Thymus (tissue), 11 donors: ENCODE measurements around the gene KRT16. TPM values are rescaled to one million over a fixed set of nuclear protein-coding genes. Genes with fewer than 3 reads are reported as not detected.

ENCODE experiments used
- DNase-seq, 9 donors: peaks; one replicate each; pipeline ENCODE4 v3.0.0-alpha.2; 2013; ENCODE audit warnings: low spot score in 9 of 9, low read depth in 6 of 9, missing footprints in 1 of 9
- H3K27ac ChIP-seq, 2 donors: one replicate each; pipeline ENCODE4 v1.5.1; 2013; ENCODE audit warnings: control low read depth in 1 of 2, low read depth in 1 of 2, low read length in 1 of 2, mild to moderate bottlenecking in 1 of 2, moderate library complexity in 1 of 2
- H3K27me3 ChIP-seq, 2 donors: one replicate each; pipeline ENCODE4 v1.5.1; 2013; ENCODE audit warnings: low read length in 1 of 2; ENCODE audit not compliant: control insufficient read depth in 2 of 2, insufficient read depth in 1 of 2
- H3K36me3 ChIP-seq, 2 donors: one replicate each; pipeline ENCODE4 v1.5.1; 2013; ENCODE audit warnings: low read length in 1 of 2, mild to moderate bottlenecking in 1 of 2, moderate library complexity in 1 of 2; ENCODE audit not compliant: control insufficient read depth in 2 of 2, insufficient read depth in 2 of 2
- H3K4me1 ChIP-seq, 2 donors: one replicate each; pipeline ENCODE4 v1.5.1; 2013; ENCODE audit warnings: low read length in 2 of 2; ENCODE audit not compliant: control insufficient read depth in 2 of 2, insufficient read depth in 2 of 2
- H3K4me3 ChIP-seq, 2 donors: one replicate each; pipeline ENCODE4 v1.5.1; 2013; ENCODE audit warnings: low read length in 2 of 2, control low read depth in 1 of 2, mild to moderate bottlenecking in 1 of 2
- H3K9me3 ChIP-seq, 2 donors: one replicate each; pipeline ENCODE4 v1.5.1; 2013; ENCODE audit warnings: low read length in 1 of 2, mild to moderate bottlenecking in 1 of 2; ENCODE audit not compliant: control insufficient read depth in 2 of 2, insufficient read depth in 1 of 2
- WGBS: extraction: QIAGEN DNeasy Blood & Tissue Kit; methylation state at CpG from one replicate; pipeline ENCODE4 v1.1.7; 2013; 5-methylcytosine and 5-hydroxymethylcytosine counted together
- polyA plus RNA-seq: library from polyadenylated mRNA; stranded (reverse); fragments of 200-250 nt; gene quantifications from one replicate; pipeline ENCODE4 v1.2.3, GENCODE V29; 2013
- total RNA-seq: library from RNA; stranded (reverse); fragments of 120-200 nt; gene quantifications from one replicate; pipeline ENCODE4 v1.2.4, GENCODE V29; 2013
- donor health status: healthy.

Gene KRT16
- total and polyA plus RNA-seq, 2 donors = 7.5 to 262 TPM

GRCh38 chr17:41638194-41638593 lies 25.6 kb upstream of the KRT16 start:
- no peaks in the 10 kb centered on the region for H3K4me1 ChIP-seq
- H3K27ac ChIP-seq = no peak overlapping the region
- no peaks in the 10 kb centered on the region for H3K36me3 ChIP-seq
- no peak for DNase-seq
- no peaks in the 10 kb centered on the region for H3K27me3 ChIP-seq
- WGBS = 84% methylated on average over 5 of the region's 5 CpGs
- no peak overlapping the region for H3K4me3 ChIP-seq
- H3K9me3 ChIP-seq = no peaks in the 10 kb centered on the region

GRCh38 chr17:41636652-41637051 lies 24.1 kb upstream of the KRT16 start:
- no peaks in the 10 kb centered on the region for H3K27me3 ChIP-seq
- 93% methylated on average over 9 of the region's 9 CpGs for WGBS
- no peaks in the 10 kb centered on the region for H3K9me3 ChIP-seq
- no peak overlapping the region for H3K27ac ChIP-seq
- no peak for DNase-seq
- no peak overlapping the region for H3K4me3 ChIP-seq
- no peaks in the 10 kb centered on the region for H3K4me1 ChIP-seq
- no peaks in the 10 kb centered on the region for H3K36me3 ChIP-seq

- no peaks in the 10 kb centered on the region for H3K27me3 ChIP-seq
- WGBS = 85% methylated on average over 28 of the region's 28 CpGs
- no peaks in the 10 kb centered on the region for H3K36me3 ChIP-seq
- H3K4me3 ChIP-seq = no peak overlapping the region
- no peak overlapping the region for H3K27ac ChIP-seq
- no peaks in the 10 kb centered on the region for H3K4me1 ChIP-seq
- no peaks in the 10 kb centered on the region for H3K9me3 ChIP-seq
- DNase-seq = no peak
These were observed 22.8 kb upstream of the KRT16 start for GRCh38 chr17:41635121-41636097.

GRCh38 chr17:41634639-41635038 lies 22.1 kb upstream of the KRT16 start:
- no peaks in the 10 kb centered on the region for H3K4me1 ChIP-seq
- 87% methylated on average over 7 of the region's 7 CpGs for WGBS
- no peak overlapping the region for H3K27ac ChIP-seq
- H3K9me3 ChIP-seq = no peaks in the 10 kb centered on the region
- no peaks in the 10 kb centered on the region for H3K27me3 ChIP-seq
- DNase-seq = no peak
- H3K4me3 ChIP-seq = no peak overlapping the region
- H3K36me3 ChIP-seq = no peaks in the 10 kb centered on the region

GRCh38 chr17:41633556-41634199 lies 21.1 kb upstream of the KRT16 start:
- Histone ChIP-seq H3K9me3 (no peaks in the 10 kb centered on the region), H3K4me3 (no peak overlapping the region), H3K4me1 (peaks cover 0 to 3% of the 10 kb centered on the region in 2 donors), H3K27ac (no peak overlapping the region), H3K36me3 (no peaks in the 10 kb centered on the region), H3K27me3 (no peaks in the 10 kb centered on the region)
- DNase-seq = no peak
- 93% methylated on average over 14 of the region's 14 CpGs for WGBS

GRCh38 chr17:41632482-41633105 lies 20.0 kb upstream of the KRT16 start:
- H3K9me3 ChIP-seq = no peaks in the 10 kb centered on the region
- DNase-seq = no peak
- H3K27me3 ChIP-seq = no peaks in the 10 kb centered on the region
- H3K27ac ChIP-seq = no peak overlapping the region
- no peak overlapping the region for H3K4me3 ChIP-seq
- H3K36me3 ChIP-seq = no peaks in the 10 kb centered on the region
- H3K4me1 ChIP-seq = peaks cover 0 to 3% of the 10 kb centered on the region in 2 donors
- WGBS = 74% methylated on average over 5 of the region's 5 CpGs

GRCh38 chr17:41631898-41632285 lies 19.3 kb upstream of the KRT16 start:
- H3K27ac ChIP-seq = no peak overlapping the region
- no peak overlapping the region for H3K4me3 ChIP-seq
- peaks cover 0 to 3% of the 10 kb centered on the region in 2 donors for H3K4me1 ChIP-seq
- H3K9me3 ChIP-seq = no peaks in the 10 kb centered on the region
- DNase-seq = no peak
- H3K27me3 ChIP-seq = no peaks in the 10 kb centered on the region
- H3K36me3 ChIP-seq = no peaks in the 10 kb centered on the region
- 97% methylated on average over 15 of the region's 15 CpGs for WGBS

- H3K36me3 ChIP-seq = no peaks in the 10 kb centered on the region
- WGBS = 97% methylated on average over 8 of the region's 8 CpGs
- no peaks in the 10 kb centered on the region for H3K27me3 ChIP-seq
- no peaks in the 10 kb centered on the region for H3K9me3 ChIP-seq
- H3K27ac ChIP-seq = no peak overlapping the region
- H3K4me3 ChIP-seq = no peak overlapping the region
- no peak for DNase-seq
- peaks cover 0 to 3% of the 10 kb centered on the region in 2 donors for H3K4me1 ChIP-seq
These were observed 18.7 kb upstream of the KRT16 start for GRCh38 chr17:41631025-41631897.
